HFF-Myc (cell line): ENCODE measurements around the gene ADK.

Experiments used
- DNase-seq: peaks from one replicate; pipeline ENCODE4 v3.0.0-alpha.2; 2011; ENCODE audit warnings: low read depth; ENCODE audit errors: extremely low read depth
- H3K4me3 ChIP-seq: replicated peaks from 2 replicates; pipeline ENCODE4 v1.5.1; 2011; ENCODE audit warnings: low read depth, mild to moderate bottlenecking, control low read depth, low read length
- CTCF ChIP-seq: IDR thresholded peaks from 2 replicates; pipeline ENCODE4 v1.5.1; 2012; ENCODE audit warnings: mild to moderate bottlenecking, low read depth, low read length, control low read depth; ENCODE audit errors: missing control alignments

Gene ADK

GRCh38 chr10:74306227-74306982 is 155.4 kb downstream of the ADK start:
- H3K4me3 ChIP-seq: no peak overlapping the region
- DNase-seq: no peak
- no peak for TF ChIP-seq CTCF

DNA sequence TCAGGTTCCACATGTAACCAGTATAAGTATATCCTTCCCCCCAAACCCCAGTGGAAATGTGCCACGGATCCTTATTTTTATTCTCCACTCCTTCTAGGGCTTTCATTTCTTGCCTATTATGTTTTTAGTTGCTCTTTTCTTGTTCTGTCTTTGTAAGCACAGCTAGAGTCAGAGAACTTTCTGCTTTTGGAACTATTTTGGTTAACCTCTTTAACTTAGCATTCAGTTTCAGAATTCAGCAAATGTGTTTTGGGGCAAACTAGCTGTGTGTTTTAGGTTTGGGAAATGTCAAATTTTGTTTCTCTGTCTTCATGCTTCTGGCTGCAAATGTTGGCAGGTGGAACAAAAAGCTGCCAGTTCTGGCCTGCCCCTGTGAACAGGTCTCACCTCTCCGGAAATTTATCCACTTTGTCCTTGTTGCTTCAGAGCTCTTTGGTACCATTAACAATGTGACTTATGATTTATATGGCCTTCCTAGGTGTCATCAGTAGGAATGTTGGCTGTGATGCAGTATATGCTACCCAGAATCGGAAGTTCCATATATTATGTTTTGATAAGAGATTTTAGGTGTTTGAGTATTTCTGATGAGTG is 156.1 kb downstream of the ADK start:
- DNase-seq: no peak
- no peak overlapping the region for H3K4me3 ChIP-seq
- no peak for TF ChIP-seq CTCF

DNA sequence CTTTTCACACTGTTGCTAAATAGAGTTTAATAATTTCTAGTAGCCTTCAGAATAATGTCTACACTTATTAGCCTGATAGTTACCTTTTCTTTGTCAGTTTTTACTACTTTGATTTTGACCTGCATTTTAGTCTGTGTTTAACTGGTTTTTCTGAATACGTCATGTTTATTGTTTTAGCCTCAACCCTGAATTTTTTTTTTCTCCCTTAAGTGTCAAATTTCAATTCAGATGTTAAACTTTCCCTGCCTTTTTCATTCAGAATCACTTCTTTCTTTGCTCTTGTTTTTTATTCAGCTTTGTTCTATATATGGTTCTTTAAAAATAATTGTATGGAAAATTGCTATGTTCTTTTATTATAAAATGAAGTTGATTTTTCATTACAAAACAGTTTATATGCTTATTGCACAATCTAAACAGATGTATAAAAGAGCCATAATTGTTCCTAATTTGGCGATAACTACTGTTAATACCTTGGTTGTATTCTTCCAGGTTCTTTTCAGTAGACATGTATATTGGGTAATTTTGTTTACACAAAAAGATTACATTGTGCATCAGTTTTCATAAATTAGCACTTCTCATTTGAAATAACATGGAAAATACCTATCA is 159.7 kb downstream of the ADK start:
- no peak overlapping the region for H3K4me3 ChIP-seq
- DNase-seq: no peak
- no peak for TF ChIP-seq CTCF

GRCh38 chr10:74314166-74314565 is 163.1 kb downstream of the ADK start:
- no peak for DNase-seq
- H3K4me3 ChIP-seq: no peak overlapping the region

DNA sequence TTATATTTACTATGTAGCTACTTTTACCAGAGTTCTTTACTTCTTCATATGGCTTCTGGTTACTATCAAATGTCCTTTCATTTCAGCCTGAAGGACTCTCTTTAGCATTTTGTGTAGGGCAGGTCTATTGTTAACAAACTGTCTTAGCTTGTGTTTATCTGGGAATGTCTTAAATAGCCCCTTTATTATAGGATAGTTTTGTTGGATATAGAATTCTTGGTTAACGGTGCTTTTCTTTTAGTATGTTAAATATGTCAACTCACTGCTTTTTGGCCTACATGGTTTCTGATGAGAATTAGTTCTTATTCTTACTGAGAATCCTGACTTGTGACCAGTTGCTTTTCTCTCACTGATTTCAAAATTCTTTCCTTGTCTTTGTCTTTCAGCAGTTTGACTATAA is 169.0 kb downstream of the ADK start:
- no peak for TF ChIP-seq CTCF
- no peak for DNase-seq
- no peak overlapping the region for H3K4me3 ChIP-seq

More at GRCh38 chr10:74314166-74314565, 163.1 kb downstream of the ADK start:
- TF ChIP-seq CTCF: no peak

GRCh38 chr10:74320717-74321116 is 169.7 kb downstream of the ADK start:
- no peak overlapping the region for H3K4me3 ChIP-seq
- TF ChIP-seq CTCF: no peak
- no peak for DNase-seq
